ENCODE data around the gene SETD5. TPM values are rescaled to one million over a fixed set of nuclear protein-coding genes. Genes with fewer than 3 reads are reported as not detected.

Gene SETD5
- total and polyA plus RNA-seq, 4 donors, result 23.7 to 178 (median 67.6) TPM

- Histone ChIP-seq H3K4me1 (ENCODE audit: control insufficient read depth in 5 of 5, insufficient read depth in 5 of 5, low read length in 5 of 5) (peaks cover 4 to 32% (median 11%) of the 10 kb centered on the region in 5 donors), H3K9me3 (ENCODE audit: control insufficient read depth in 4 of 4, insufficient read depth in 3 of 4, low read length in 3 of 4) (no peaks in the 10 kb centered on the region), H3K36me3 (ENCODE audit: control insufficient read depth in 4 of 4, insufficient read depth in 4 of 4, low read length in 4 of 4) (peaks cover 9 to 20% (median 15%) of the 10 kb centered on the region in 4 donors), H3K27me3 (ENCODE audit: control insufficient read depth in 3 of 3, insufficient read depth in 3 of 3, low read length in 2 of 3) (no peaks in the 10 kb centered on the region), H3K4me3 (peak overlapping the region; percentile 68), H3K9ac (ENCODE audit: insufficient read depth in 1 of 2, low read length in 2 of 2) (peak overlapping the region; percentile 80 to 98), H3K27ac (ENCODE audit: low read depth in 1 of 2, low read length in 1 of 2) (peak overlapping the region; percentile 97 to 99)
- peak in 2 of 3 donors; percentile 28 to 31 for DNase-seq
- TF ChIP-seq CTCF (IDR thresholded peaks at IDR 0.05; ENCODE audit: control extremely low read depth, extremely low read depth), result no peak
- 8 to 12% methylated on average over 15 of the region's 15 CpGs for WGBS, 2 donors
- no peak for ATAC-seq (ENCODE audit: insufficient read depth, low FRiP score)
Measured at GRCh38 chr3:9395570-9396300, 1.7 kb upstream of the SETD5 start.

GRCh38 chr3:9396301-9396631 is 1.1 kb upstream of the SETD5 start:
- peak overlapping the region; percentile 80 to 98 for H3K9ac ChIP-seq (ENCODE audit: insufficient read depth in 1 of 2, low read length in 2 of 2)
- peak; percentile 51 for ATAC-seq (ENCODE audit: insufficient read depth, low FRiP score)
- H3K27ac ChIP-seq (ENCODE audit: low read depth in 1 of 2, low read length in 1 of 2), result peak overlapping the region; percentile 97 to 99
- H3K27me3 ChIP-seq (ENCODE audit: control insufficient read depth in 3 of 3, insufficient read depth in 3 of 3, low read length in 2 of 3), result no peaks in the 10 kb centered on the region
- WGBS, 2 donors, result 0 to 1% methylated on average over 22 to 25 of the region's 25 CpGs
- peaks cover 6 to 14% (median 10%) of the 10 kb centered on the region in 4 donors for H3K36me3 ChIP-seq (ENCODE audit: control insufficient read depth in 4 of 4, insufficient read depth in 4 of 4, low read length in 4 of 4)
- H3K4me3 ChIP-seq, result peak overlapping the region; percentile 68
- no peaks in the 10 kb centered on the region for H3K9me3 ChIP-seq (ENCODE audit: control insufficient read depth in 4 of 4, insufficient read depth in 3 of 4, low read length in 3 of 4)
- peak in 1 of 3 donors; percentile 92 for DNase-seq
- TF ChIP-seq CTCF (IDR thresholded peaks at IDR 0.05; ENCODE audit: control extremely low read depth, extremely low read depth), result no peak
- H3K4me1 ChIP-seq (ENCODE audit: control insufficient read depth in 5 of 5, insufficient read depth in 5 of 5, low read length in 5 of 5), result peaks cover 4 to 37% (median 16%) of the 10 kb centered on the region in 5 donors

- H3K4me3 ChIP-seq, result peak overlapping the region; percentile 70
- no peaks in the 10 kb centered on the region for H3K27me3 ChIP-seq (ENCODE audit: control insufficient read depth in 3 of 3, insufficient read depth in 3 of 3, low read length in 2 of 3)
- no peak for TF ChIP-seq CTCF (IDR thresholded peaks at IDR 0.05; ENCODE audit: control extremely low read depth, extremely low read depth)
- H3K9me3 ChIP-seq (ENCODE audit: control insufficient read depth in 4 of 4, insufficient read depth in 3 of 4, low read length in 3 of 4), result no peaks in the 10 kb centered on the region
- ATAC-seq (ENCODE audit: insufficient read depth, low FRiP score), result peak; percentile 77
- H3K36me3 ChIP-seq (ENCODE audit: control insufficient read depth in 4 of 4, insufficient read depth in 4 of 4, low read length in 4 of 4), result peaks cover 4 to 9% (median 7%) of the 10 kb centered on the region in 4 donors
- peak overlapping the region; percentile 80 to 92 for H3K9ac ChIP-seq (ENCODE audit: insufficient read depth in 1 of 2, low read length in 2 of 2)
- DNase-seq, result peak; percentile 99 to 100 (median 100)
- WGBS, 2 donors, result 0 to 1% methylated on average over 53 to 71 of the region's 71 CpGs
- peaks cover 4 to 42% (median 16%) of the 10 kb centered on the region in 5 donors for H3K4me1 ChIP-seq (ENCODE audit: control insufficient read depth in 5 of 5, insufficient read depth in 5 of 5, low read length in 5 of 5)
- peak overlapping the region; percentile 97 to 99 for H3K27ac ChIP-seq (ENCODE audit: low read depth in 1 of 2, low read length in 1 of 2)
Measured at GRCh38 chr3:9396632-9397331, 633 bp upstream of the SETD5 start.

All from lung (tissue), 12 donors.